Neural cell (in vitro differentiated cells): Measurements from ENCODE around the gene UNC5B. TPM values are rescaled to one million over a fixed set of nuclear protein-coding genes. Genes with fewer than 3 reads are reported as not detected.

Experiments
- H2AFZ ChIP-seq: fragments of 200-600, 300-800 bp; sonication (generic), shearing (Covaris generic); 2 replicates; pipeline ENCODE4 v1.6.0; 2014; ENCODE audit warnings: low read depth, mild to moderate bottlenecking, antibody characterized with exemption, low read length, moderate library complexity
- H3F3A ChIP-seq: fragments of 200-600 bp; shearing (Covaris generic); 2 replicates; pipeline ENCODE4 v1.6.1; 2016; ENCODE audit warnings: mild to moderate bottlenecking, moderate library complexity, mixed read lengths, antibody characterized with exemption, low read length; ENCODE audit not compliant: insufficient read depth, poor library complexity, severe bottlenecking
- H3K27ac ChIP-seq: fragments of 200-600, 300-800 bp; sonication (generic), shearing (Covaris generic); 2 replicates; pipeline ENCODE4 v1.5.1; 2014; ENCODE audit warnings: mild to moderate bottlenecking, low read length, moderate library complexity
- H3K27me3 ChIP-seq: fragments of 300-800, 200-600 bp; sonication (generic), shearing (Covaris generic); 2 replicates; pipeline ENCODE4 v1.6.0; 2014; ENCODE audit warnings: mild to moderate bottlenecking, low read depth, low read length, moderate library complexity; ENCODE audit not compliant: insufficient read depth
- H3K36me3 ChIP-seq: fragments of 300-800, 200-600 bp; sonication (generic), shearing (Covaris generic); 2 replicates; pipeline ENCODE4 v1.5.1; 2014; ENCODE audit warnings: mild to moderate bottlenecking, antibody characterized with exemption, low read length, moderate library complexity; ENCODE audit not compliant: insufficient read depth
- H3K4me2 ChIP-seq: fragments of 300-800, 200-600 bp; sonication (generic), shearing (Covaris generic); 2 replicates; pipeline ENCODE4 v1.6.0; 2014; ENCODE audit warnings: mild to moderate bottlenecking, low read length
- H3K4me3 ChIP-seq: fragments of 300-800, 200-600 bp; sonication (generic), shearing (Covaris generic); 2 replicates; pipeline ENCODE4 v1.5.1; 2014; ENCODE audit warnings: mild to moderate bottlenecking, low read length, moderate library complexity
- H3K79me2 ChIP-seq: fragments of 200-600 bp; shearing (Covaris generic); replicated peaks from 2 replicates; pipeline ENCODE4 v1.6.0; 2014; ENCODE audit warnings: mild to moderate bottlenecking, low read length, moderate library complexity; ENCODE audit not compliant: insufficient read depth
- H3K9ac ChIP-seq: fragments of 300-800, 200-600 bp; sonication (generic), shearing (Covaris generic); 2 replicates; pipeline ENCODE4 v1.6.1; 2016; ENCODE audit warnings: mild to moderate bottlenecking, low read length, mixed read lengths
- H3K9me2 ChIP-seq: fragments of 200-600 bp; shearing (Covaris generic); 2 replicates; pipeline ENCODE4 v1.6.1; 2016; ENCODE audit warnings: mild to moderate bottlenecking, low read length, mixed read lengths; ENCODE audit not compliant: insufficient read depth
- H3K9me3 ChIP-seq: fragments of 200-600, 300-800 bp; sonication (generic), shearing (Covaris generic); 2 replicates; pipeline ENCODE4 v1.6.1; 2016; ENCODE audit warnings: mild to moderate bottlenecking, mixed run types, low read length, moderate library complexity, mixed read lengths
- H4K20me1 ChIP-seq: fragments of 200-600 bp; shearing (Covaris generic); 2 replicates; pipeline ENCODE4 v1.6.1; 2016; ENCODE audit warnings: mild to moderate bottlenecking, mixed run types; ENCODE audit not compliant: insufficient read depth
- CTCF ChIP-seq: fragments of 450-650 bp; IDR thresholded peaks from 2 replicates; pipeline ENCODE4 v1.5.1; 2014; ENCODE audit warnings: antibody characterized with exemption, mild to moderate bottlenecking, moderate library complexity; ENCODE audit not compliant: poor library complexity, severe bottlenecking
- EP300 ChIP-seq: fragments of 450-650 bp; conservative IDR thresholded peaks from 2 replicates; pipeline ENCODE4 v1.6.1; 2014; ENCODE audit warnings: antibody characterized with exemption, mild to moderate bottlenecking, moderate library complexity; ENCODE audit not compliant: poor library complexity, severe bottlenecking
- EZH2 ChIP-seq: fragments of 200-600, 300-800 bp; shearing (Covaris generic), sonication (generic); IDR thresholded peaks from 2 replicates; pipeline ENCODE4 v1.6.1; 2014; ENCODE audit warnings: antibody characterized with exemption, low read length, borderline replicate concordance, mild to moderate bottlenecking; ENCODE audit not compliant: insufficient read depth, poor library complexity, severe bottlenecking
- MXI1 ChIP-seq: fragments of 450-650 bp; conservative IDR thresholded peaks from 2 replicates; pipeline ENCODE4 v1.6.1; 2014; ENCODE audit warnings: antibody characterized with exemption, mild to moderate bottlenecking; ENCODE audit not compliant: poor library complexity, severe bottlenecking
- POLR2AphosphoS5 ChIP-seq: IDR thresholded peaks from 2 replicates; pipeline ENCODE4 v1.6.1; 2012
- RAD21 ChIP-seq: fragments of 450-650 bp; conservative IDR thresholded peaks from 2 replicates; pipeline ENCODE4 v1.6.1; 2014; ENCODE audit warnings: antibody characterized with exemption, mild to moderate bottlenecking, moderate library complexity
- REST ChIP-seq: IDR thresholded peaks from 2 replicates; pipeline ENCODE4 v1.6.1; 2012; ENCODE audit warnings: borderline replicate concordance
- SMC3 ChIP-seq: fragments of 450-650 bp; conservative IDR thresholded peaks from 2 replicates; pipeline ENCODE4 v1.6.1; 2014; ENCODE audit warnings: antibody characterized with exemption, mild to moderate bottlenecking, moderate library complexity; ENCODE audit not compliant: poor library complexity
- TAF1 ChIP-seq: IDR thresholded peaks from 2 replicates; pipeline ENCODE4 v1.6.1; 2012; ENCODE audit warnings: low read depth
- polyA plus RNA-seq: library from polyadenylated mRNA; depleted of rRNA; stranded (reverse); fragments of >200 nt; gene quantifications from 2 replicates; pipeline ENCODE4 v1.2.3, GENCODE V29; 2014

UNC5B gene
- polyA plus RNA-seq, 1 donor from 2014 or later, result 2.0 TPM

DNA sequence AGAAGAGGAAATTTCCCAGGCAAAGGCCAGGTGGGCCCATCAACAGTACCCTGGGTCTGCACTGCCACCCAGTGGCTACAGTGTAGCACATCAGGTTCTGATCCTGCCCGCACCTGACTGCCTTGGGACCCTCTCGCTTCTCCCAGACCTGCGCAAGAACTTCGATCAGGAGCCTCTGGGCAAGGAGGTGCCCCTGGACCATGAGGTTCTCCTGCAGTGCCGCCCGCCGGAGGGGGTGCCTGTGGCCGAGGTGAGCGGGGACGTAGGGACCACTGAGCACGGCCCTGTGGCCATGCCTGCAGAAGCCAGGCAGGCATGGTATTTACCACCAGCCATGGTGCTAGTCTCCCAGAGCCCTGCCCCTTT lies 72.8 kb downstream of the UNC5B start:
- no peaks in the 10 kb centered on the region for H3K27me3 ChIP-seq
- no peak overlapping the region for H3K27ac ChIP-seq
- H3K4me2 ChIP-seq, result no peak overlapping the region
- H3K36me3 ChIP-seq, result no peaks in the 10 kb centered on the region
- H3K79me2 ChIP-seq, result no peaks in the 10 kb centered on the region
- no peaks in the 10 kb centered on the region for H3K9me3 ChIP-seq
- TF ChIP-seq TAF1, result no peak
- no peak for TF ChIP-seq REST
- TF ChIP-seq MXI1, result no peak
- no peak for TF ChIP-seq EP300
- TF ChIP-seq CTCF, result peak; percentile 97
- TF ChIP-seq EZH2, result no peak
- TF ChIP-seq RAD21, result peak; percentile 99
- TF ChIP-seq SMC3, result peak; percentile 99
- no peak for TF ChIP-seq POLR2AphosphoS5
- H3F3A ChIP-seq, result no peaks in the 10 kb centered on the region
- no peak overlapping the region for H2AFZ ChIP-seq
- H4K20me1 ChIP-seq, result no peaks in the 10 kb centered on the region
- no peak overlapping the region for H3K4me3 ChIP-seq
- no peak overlapping the region for H3K9ac ChIP-seq
- no peaks in the 10 kb centered on the region for H3K9me2 ChIP-seq

DNA sequence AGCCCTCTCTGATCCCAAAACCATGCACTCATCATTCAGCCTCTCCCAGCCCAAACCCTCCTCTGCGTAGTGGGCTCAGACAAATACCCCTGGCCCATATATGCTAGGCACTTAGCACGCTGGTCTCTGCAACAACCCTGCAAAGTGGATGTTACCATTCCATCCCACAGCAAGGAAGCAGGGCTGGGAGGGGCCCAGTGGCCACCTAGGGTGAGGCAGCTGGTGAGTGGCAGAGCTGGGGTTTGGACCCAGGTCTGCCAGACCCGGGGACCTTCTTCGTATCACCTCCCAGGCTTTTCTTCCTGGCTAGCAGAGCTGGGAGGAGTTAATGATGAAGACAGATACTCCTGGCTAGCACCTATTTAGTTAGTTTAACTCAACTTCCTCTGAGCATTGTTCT lies 73.6 kb downstream of the UNC5B start:
- H3K79me2 ChIP-seq, result no peaks in the 10 kb centered on the region
- H3K4me3 ChIP-seq, result no peak overlapping the region
- H3K9me3 ChIP-seq, result no peaks in the 10 kb centered on the region
- H2AFZ ChIP-seq, result no peak overlapping the region
- H3K27ac ChIP-seq, result no peak overlapping the region
- H3K9me2 ChIP-seq, result no peaks in the 10 kb centered on the region
- no peak overlapping the region for H3K4me2 ChIP-seq
- no peak overlapping the region for H3K9ac ChIP-seq
- H3K36me3 ChIP-seq, result no peaks in the 10 kb centered on the region
- H4K20me1 ChIP-seq, result no peaks in the 10 kb centered on the region
- no peaks in the 10 kb centered on the region for H3K27me3 ChIP-seq
- H3F3A ChIP-seq, result no peaks in the 10 kb centered on the region
- no peak for TF ChIP-seq EP300
- no peak for TF ChIP-seq POLR2AphosphoS5
